ENCODE data around the gene EYA3. TPM values are rescaled to one million over a fixed set of nuclear protein-coding genes. Genes with fewer than 3 reads are reported as not detected.

EYA3 gene
- total and polyA plus RNA-seq, 2 of the 4 experiments (the other 2 are of a cell fraction) = 9.1 to 17.6 TPM

- Histone ChIP-seq H2BK15ac (ENCODE audit: low read depth, low read length) (no peak overlapping the region), H3K79me1 (ENCODE audit: low read depth in 1 of 2, low read length in 2 of 2) (peaks cover 4 to 13% of the 10 kb centered on the region in 2 experiments; a peak in 3 of 4 replicates), H3K27ac (ENCODE audit: insufficient read depth, low read length) (no peak overlapping the region), H3K27me3 (ENCODE audit: control insufficient read depth, insufficient read depth, low read length) (no peaks in the 10 kb centered on the region), H3K36me3 (ENCODE audit: control insufficient read depth, insufficient read depth, low read length) (peaks cover 9% of the 10 kb centered on the region), H3K4me1 (ENCODE audit: control insufficient read depth, insufficient read depth, low read length) (peaks cover 11% of the 10 kb centered on the region), H3K14ac (replicated peaks; ENCODE audit: low read depth, low read length) (no peak overlapping the region), H3K9ac (ENCODE audit: low read depth, low read length) (no peak overlapping the region), H3K4ac (ENCODE audit: low read depth, low read length) (no peak overlapping the region), H3K9me1 (ENCODE audit: insufficient read depth, low read length) (peaks cover 9% of the 10 kb centered on the region), H4K91ac (ENCODE audit: insufficient read depth, low read depth, low read length) (no peak overlapping the region), H3K9me3 (ENCODE audit: control insufficient read depth, insufficient read depth, low read length) (no peaks in the 10 kb centered on the region), H2BK120ac (ENCODE audit: low read depth, low read length) (no peak overlapping the region), H4K8ac (ENCODE audit: low read depth in 2 of 2, low read length in 2 of 2) (no peak overlapping the region), H2AK5ac (ENCODE audit: low read depth, low read length) (no peak overlapping the region), H3K18ac (ENCODE audit: low read depth, low read length) (no peak overlapping the region), H4K5ac (ENCODE audit: low read depth, low read length) (no peak overlapping the region), H2BK5ac (ENCODE audit: low read depth, low read length, poor library complexity, severe bottlenecking) (no peak overlapping the region), H3K23ac (ENCODE audit: low read depth, low read length) (no peak overlapping the region), H3K4me2 (ENCODE audit: low read depth, low read length) (no peak overlapping the region), H2AFZ (replicated peaks; ENCODE audit: low read length, poor library complexity) (no peak overlapping the region), H3K56ac (ENCODE audit: extremely low read depth, insufficient read depth, low read length) (no peak overlapping the region), H4K20me1 (ENCODE audit: insufficient read depth, low read length) (no peaks in the 10 kb centered on the region), H2BK20ac (ENCODE audit: low read depth, low read length) (no peak overlapping the region), H2AK9ac (replicated peaks; ENCODE audit: low read depth, low read length, poor library complexity) (no peak overlapping the region), H3K4me3 (ENCODE audit: insufficient read depth, low read depth, low read length) (no peak overlapping the region)
- in situ Hi-C loops (cut with MboI; ENCODE audit: low sequenced_read_pairs) (no loop called here), dilution Hi-C loops (cut with HindIII; ENCODE audit: low sequenced_read_pairs, unreplicated experiment) (no loop called here), intact Hi-C loops (cut with micrococcal nuclease) (no loop called here)
- ATAC-seq (ENCODE audit: low read depth) = no peak
- ChIA-PET CTCF (no interaction called here), POLR2A (ENCODE audit: unreplicated experiment) (no interaction called here)
- BruUV-seq (replicated peaks) = no TSS peak
- TF ChIP-seq RFX5 (IDR thresholded peaks at IDR 0.05; ENCODE audit: low read depth, low read length) (no peak), FOS (IDR thresholded peaks at IDR 0.05; ENCODE audit: low read depth, low read length) (no peak), POLR2A (IDR thresholded peaks at IDR 0.05; ENCODE audit: low read depth, low read length) (no peak), NFE2L2 (IDR thresholded peaks at IDR 0.05; ENCODE audit: low read depth, low read length) (no peak), RAD21 (IDR thresholded peaks at IDR 0.05; ENCODE audit: low read length) (no peak), CEBPB (IDR thresholded peaks at IDR 0.05; ENCODE audit: low read depth, low read length) (no peak), MAFK (IDR thresholded peaks at IDR 0.05; ENCODE audit: low read depth, low read length) (no peak), USF2 (IDR thresholded peaks at IDR 0.05; ENCODE audit: low read depth, low read length) (no peak), MXI1 (IDR thresholded peaks at IDR 0.05; ENCODE audit: borderline replicate concordance, low read depth, low read length) (no peak), MAZ (IDR thresholded peaks at IDR 0.05; ENCODE audit: borderline replicate concordance, low read depth, low read length) (no peak), RCOR1 (IDR thresholded peaks at IDR 0.05; ENCODE audit: insufficient replicate concordance, low read length) (no peak), SMC3 (IDR thresholded peaks at IDR 0.05; ENCODE audit: low read depth, low read length) (no peak), ELK1 (IDR thresholded peaks at IDR 0.05; ENCODE audit: borderline replicate concordance, low read depth, low read length) (no peak), CHD1 (IDR thresholded peaks at IDR 0.05; ENCODE audit: low read depth, low read length) (no peak), BHLHE40 (IDR thresholded peaks at IDR 0.05; ENCODE audit: low read depth, low read length) (no peak), CTCF (conservative IDR thresholded peaks at IDR 0.05; ENCODE audit: low read depth, low read length) (no peak)
- DNase-seq = no peak
These were observed 114.0 kb downstream of the EYA3 start for GRCh38 chr1:27974417-27974781.

Measured in IMR-90 (cell line).